HCT116 (cell line): ENCODE data around the gene KCNK4. TPM values are rescaled to one million over a fixed set of nuclear protein-coding genes. Genes with fewer than 3 reads are reported as not detected.

Experiments
- ATAC-seq: fragments of 200-7000 bp; cut with Tn5 transposase; 2 replicates; pipeline ENCODE4 v1.9.1; 2020; ENCODE audit warnings: mild to moderate bottlenecking, moderate library complexity
- BruUV-seq: library from RNA; stranded (reverse); fragments of 400-500 nt; replicated peaks from 2 replicates; lab custom pipeline; 2021; lab: Mats Ljungman, UMichigan
- CTCF ChIA-PET: fragments of 300-600 bp; sonication (Branson Sonifier 250); formaldehyde crosslinking; loops from one replicate; lab custom pipeline; 2021; ENCODE audit warnings: antibody characterized with exemption; lab: Charles Lee
- POLR2A ChIA-PET: fragments of 300-600, 350-600 bp; sonication (Branson Sonifier 250); formaldehyde crosslinking; loops from one replicate; lab custom pipeline; 2021; ENCODE audit warnings: antibody characterized with exemption; lab: Charles Lee
- RAD21 ChIA-PET, 2 experiments: fragments of 300-600 bp; sonication (Branson Sonifier 250); formaldehyde crosslinking; loops; one replicate each; lab custom pipeline; 2023; ENCODE audit warnings: low total read pairs in 2 of 2; ENCODE audit not compliant: uncharacterized antibody in 2 of 2, unreplicated experiment in 2 of 2, low non-redundant PET in 1 of 2; lab: Charles Lee
- DNase-seq: peaks from one replicate; pipeline ENCODE4 v3.0.0-alpha.2; 2010; ENCODE audit warnings: low read depth, low spot score
- H2AFZ ChIP-seq: fragments of 200-600 bp; shearing (Covaris generic), sonication (generic); 2 replicates; pipeline ENCODE4 v1.6.1; 2017; ENCODE audit warnings: low read depth, mixed run types, mixed read lengths, antibody characterized with exemption, low read length; ENCODE audit not compliant: poor library complexity, severe bottlenecking
- H3K27ac ChIP-seq: 2 replicates; pipeline ENCODE4 v1.5.1; 2012; ENCODE audit warnings: low read depth, low read length
- H3K27me3 ChIP-seq: fragments of 200-600 bp; sonication (generic); 2 replicates; pipeline ENCODE4 v1.6.1; 2016; ENCODE audit warnings: mixed run types, low read length, mixed read lengths; ENCODE audit not compliant: insufficient read depth
- H3K36me3 ChIP-seq, 2 experiments: fragments of 200-500 bp in 1 of 2; fragments of 200-600 bp in 1 of 2; sonication (Bioruptor generic) in 1 of 2; sonication (generic) in 1 of 2; 2 replicates each; pipeline versions ENCODE4 v1.5.1 to v1.6.1; 2014 to 2016; ENCODE audit warnings: low read length in 2 of 2, inconsistent platforms in 1 of 2, mixed read lengths in 1 of 2, mixed run types in 1 of 2; ENCODE audit not compliant: insufficient read depth in 2 of 2, control insufficient read depth in 1 of 2
- H3K4me1 ChIP-seq, 2 experiments: fragments of 200-600 bp in 1 of 2; sonication (generic) in 1 of 2; 2 replicates each; pipeline versions ENCODE4 v1.5.1 to v1.6.1; 2012 to 2017; ENCODE audit warnings: low read length in 2 of 2, inconsistent platforms in 1 of 2, mild to moderate bottlenecking in 1 of 2, mixed read lengths in 1 of 2, mixed run types in 1 of 2, moderate library complexity in 1 of 2; ENCODE audit not compliant: insufficient read depth in 2 of 2, control insufficient read depth in 1 of 2
- H3K4me2 ChIP-seq: fragments of 200-600 bp; sonication (generic); 2 replicates; pipeline ENCODE4 v1.6.1; 2017; ENCODE audit warnings: mixed run types, low read length, mixed read lengths
- H3K4me3 ChIP-seq, 2 experiments: fragments of 200-600 bp in 1 of 2; sonication (generic) in 1 of 2; replicated peaks in 1 of 2; 2 replicates each; pipeline ENCODE4 v1.5.1; 2011 to 2016; ENCODE audit warnings: low read length in 2 of 2, control low read depth in 1 of 2, low read depth in 1 of 2, mild to moderate bottlenecking in 1 of 2, mixed read lengths in 1 of 2, mixed run types in 1 of 2
- H3K79me2 ChIP-seq: fragments of 200-600 bp; sonication (generic); 2 replicates; pipeline ENCODE4 v1.6.1; 2017; ENCODE audit warnings: mild to moderate bottlenecking, mixed run types, low read length, moderate library complexity, mixed read lengths; ENCODE audit not compliant: insufficient read depth
- H3K9ac ChIP-seq: fragments of 200-600 bp; sonication (generic); 2 replicates; pipeline ENCODE4 v1.6.1; 2016; ENCODE audit warnings: low read length, mixed read lengths
- H3K9me2 ChIP-seq: fragments of 200-600 bp; sonication (generic), shearing (Covaris generic); 2 replicates; pipeline ENCODE4 v1.6.1; 2017; ENCODE audit warnings: mixed run types, mild to moderate bottlenecking, moderate library complexity; ENCODE audit not compliant: insufficient read depth
- H3K9me3 ChIP-seq, 2 experiments: fragments of 200-500 bp in 1 of 2; fragments of 200-600 bp in 1 of 2; sonication (Bioruptor generic) in 1 of 2; sonication (generic) in 1 of 2; 2 replicates each; pipeline ENCODE4 v1.6.1; 2014 to 2017; ENCODE audit warnings: low read length in 2 of 2, mixed read lengths in 2 of 2, inconsistent platforms in 1 of 2, low read depth in 1 of 2, mild to moderate bottlenecking in 1 of 2, mixed run types in 1 of 2, moderate library complexity in 1 of 2; ENCODE audit not compliant: control insufficient read depth in 1 of 2, insufficient read depth in 1 of 2
- H4K20me1 ChIP-seq: fragments of 200-600 bp; sonication (generic), shearing (Covaris generic); 2 replicates; pipeline ENCODE4 v1.6.1; 2017; ENCODE audit warnings: mixed run types, mild to moderate bottlenecking, moderate library complexity; ENCODE audit not compliant: insufficient read depth
- ATF3 ChIP-seq: IDR thresholded peaks from 2 replicates; pipeline ENCODE4 v1.6.1; 2012
- CBX3 ChIP-seq: IDR thresholded peaks from 2 replicates; pipeline ENCODE4 v1.6.1; 2012; ENCODE audit warnings: low read depth
- CEBPB ChIP-seq: IDR thresholded peaks from 2 replicates; pipeline ENCODE4 v1.6.1; 2012; ENCODE audit warnings: low read depth
- ELF1 ChIP-seq: IDR thresholded peaks from 2 replicates; pipeline ENCODE4 v1.6.1; 2012; ENCODE audit warnings: low read depth, borderline replicate concordance
- EZH2phosphoT487 ChIP-seq: fragments of 200-600 bp; IDR thresholded peaks from 2 replicates; pipeline ENCODE4 v1.6.1; 2018; ENCODE audit warnings: antibody characterized with exemption, borderline replicate concordance
- FOSL1 ChIP-seq: IDR thresholded peaks from 2 replicates; pipeline ENCODE4 v1.6.1; 2012; ENCODE audit warnings: low read depth
- JUND ChIP-seq: IDR thresholded peaks from 2 replicates; pipeline ENCODE4 v1.6.1; 2012
- POLR2AphosphoS5 ChIP-seq: IDR thresholded peaks from 2 replicates; pipeline ENCODE4 v1.6.1; 2011; ENCODE audit warnings: mild to moderate bottlenecking, low read depth, low read length, moderate library complexity
- SIN3A ChIP-seq: IDR thresholded peaks from 2 replicates; pipeline ENCODE4 v1.6.1; 2012; ENCODE audit warnings: low read depth
- SP1 ChIP-seq: IDR thresholded peaks from 2 replicates; pipeline ENCODE4 v1.6.1; 2012; ENCODE audit warnings: low read depth
- TCF7L2 ChIP-seq: IDR thresholded peaks from 2 replicates; pipeline ENCODE4 v1.7.0; 2011; ENCODE audit warnings: borderline replicate concordance, inconsistent platforms; ENCODE audit not compliant: insufficient read depth, insufficient read length; ENCODE audit errors: extremely low read depth
- YY1 ChIP-seq: IDR thresholded peaks from 2 replicates; pipeline ENCODE4 v1.6.1; 2011; ENCODE audit warnings: low read length, low read depth, moderate library complexity, mild to moderate bottlenecking; ENCODE audit not compliant: insufficient replicate concordance; ENCODE audit errors: extremely low read depth
- ZBTB33 ChIP-seq: IDR thresholded peaks from 2 replicates; pipeline ENCODE4 v1.6.1; 2011; ENCODE audit warnings: mild to moderate bottlenecking, low read length, moderate library complexity; ENCODE audit not compliant: insufficient replicate concordance; ENCODE audit errors: extremely low read depth
- ZFX ChIP-seq: fragments of 450-650 bp; IDR thresholded peaks from 2 replicates; pipeline ENCODE4 v1.6.1; 2017
- ZNF274 ChIP-seq: fragments of 200-500 bp; sonication (Bioruptor generic); IDR thresholded peaks from 2 replicates; pipeline ENCODE4 v1.6.1; 2014; ENCODE audit warnings: mild to moderate bottlenecking, low read depth, low read length, inconsistent platforms
- intact Hi-C: fragments of 100-400 bp; cut with micrococcal nuclease; formaldehyde crosslinking; loops from 2 replicates; pipeline ENCODE4 v1.10.0; 2022
- total RNA-seq: library from RNA; stranded (reverse); gene quantifications from one replicate; pipeline ENCODE4 v1.2.1, GENCODE V29; 2021; ENCODE audit not compliant: unreplicated experiment
- TF ChIP-seq, protein P1 (sequence below): IDR thresholded peaks from 2 replicates; pipeline ENCODE4 v1.6.1; 2012

KCNK4 gene
- total RNA-seq, 1 experiment from 2014 or later = not detected

- Histone ChIP-seq H3K4me1 (peaks cover 26 to 54% of the 10 kb centered on the region in 2 experiments), H4K20me1 (no peaks in the 10 kb centered on the region), H3K4me2 (no peak overlapping the region), H2AFZ (no peak overlapping the region), H3K27ac (no peak overlapping the region), H3K9me2 (no peaks in the 10 kb centered on the region), H3K9ac (no peak overlapping the region), H3K36me3 (no peaks in the 10 kb centered on the region), H3K27me3 (no peaks in the 10 kb centered on the region), H3K79me2 (no peaks in the 10 kb centered on the region), H3K4me3 (no peak overlapping the region), H3K9me3 (no peaks in the 10 kb centered on the region)
- DNase-seq (no peak), ATAC-seq (no peak)
- TF ChIP-seq YY1 (no peak), POLR2AphosphoS5 (no peak), CEBPB (no peak), SP1 (no peak), TCF7L2 (no peak), SIN3A (no peak), JUND (no peak), ATF3 (no peak), ZFX (no peak), FOSL1 (no peak), ZBTB33 (no peak), EZH2phosphoT487 (no peak), CBX3 (no peak), ZNF274 (no peak), ELF1 (no peak)
- TF ChIP-seq, protein P1, sequence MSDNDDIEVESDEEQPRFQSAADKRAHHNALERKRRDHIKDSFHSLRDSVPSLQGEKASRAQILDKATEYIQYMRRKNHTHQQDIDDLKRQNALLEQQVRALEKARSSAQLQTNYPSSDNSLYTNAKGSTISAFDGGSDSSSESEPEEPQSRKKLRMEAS = no peak
- BruUV-seq = no TSS peak
- intact Hi-C loops = no loop called here
- POLR2A ChIA-PET = interaction anchor here (1.0 kb wide), 1 partner anchor 16 kb away, joined by 4 read pairs; no protein-coding TSS in a partner anchor
- CTCF ChIA-PET = interaction anchor here (1.6 kb wide), 1 partner anchor 16 kb away, joined by 5 read pairs; no protein-coding TSS in a partner anchor
- RAD21 ChIA-PET = no interaction called here
Observed at GRCh38 chr11:64338716-64339115, 47.6 kb downstream of the KCNK4 start.
